Measurements from ENCODE around the gene NCKAP5.

DNA sequence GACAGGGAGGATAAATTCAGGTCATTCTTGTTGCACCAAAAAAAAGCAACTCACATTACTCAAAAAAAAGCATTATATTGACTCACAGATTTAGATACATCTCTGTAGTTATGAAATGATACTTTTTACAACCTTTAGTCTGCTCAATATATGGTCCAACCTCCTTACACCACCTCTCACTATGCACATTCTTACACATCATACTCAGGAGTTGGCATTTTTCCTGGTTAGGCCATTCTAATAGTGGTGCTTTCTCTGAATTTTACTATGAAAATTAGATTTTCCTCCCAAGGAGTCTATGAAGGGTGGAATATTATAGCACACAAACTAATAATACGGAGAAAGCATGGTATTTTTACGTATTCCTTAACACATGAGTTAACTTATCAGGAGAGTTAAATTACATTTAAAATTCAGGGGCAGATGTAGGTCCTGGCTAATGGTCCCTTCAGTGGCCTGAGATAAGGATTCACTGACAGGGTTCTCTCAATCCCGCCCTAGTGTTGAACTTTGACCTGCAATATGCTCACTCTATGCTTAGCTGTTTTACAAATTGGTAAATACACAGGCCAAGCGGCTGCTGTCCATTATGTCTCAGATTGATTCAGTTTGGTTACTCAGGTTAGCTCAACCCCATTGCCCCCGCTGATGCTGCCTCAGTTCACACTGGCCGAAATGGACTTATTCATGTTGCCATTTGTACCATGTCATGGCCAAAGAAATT is 153.6 kb downstream of the NCKAP5 start:
- TF ChIP-seq, protein P1, sequence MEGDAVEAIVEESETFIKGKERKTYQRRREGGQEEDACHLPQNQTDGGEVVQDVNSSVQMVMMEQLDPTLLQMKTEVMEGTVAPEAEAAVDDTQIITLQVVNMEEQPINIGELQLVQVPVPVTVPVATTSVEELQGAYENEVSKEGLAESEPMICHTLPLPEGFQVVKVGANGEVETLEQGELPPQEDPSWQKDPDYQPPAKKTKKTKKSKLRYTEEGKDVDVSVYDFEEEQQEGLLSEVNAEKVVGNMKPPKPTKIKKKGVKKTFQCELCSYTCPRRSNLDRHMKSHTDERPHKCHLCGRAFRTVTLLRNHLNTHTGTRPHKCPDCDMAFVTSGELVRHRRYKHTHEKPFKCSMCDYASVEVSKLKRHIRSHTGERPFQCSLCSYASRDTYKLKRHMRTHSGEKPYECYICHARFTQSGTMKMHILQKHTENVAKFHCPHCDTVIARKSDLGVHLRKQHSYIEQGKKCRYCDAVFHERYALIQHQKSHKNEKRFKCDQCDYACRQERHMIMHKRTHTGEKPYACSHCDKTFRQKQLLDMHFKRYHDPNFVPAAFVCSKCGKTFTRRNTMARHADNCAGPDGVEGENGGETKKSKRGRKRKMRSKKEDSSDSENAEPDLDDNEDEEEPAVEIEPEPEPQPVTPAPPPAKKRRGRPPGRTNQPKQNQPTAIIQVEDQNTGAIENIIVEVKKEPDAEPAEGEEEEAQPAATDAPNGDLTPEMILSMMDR (IDR thresholded peaks at IDR 0.05): no peak
- no peak for TF ChIP-seq POLR2A (IDR thresholded peaks at IDR 0.05)
